HG02678 (cell line): ENCODE measurements around the gene ZNF768.
A peak's percentile ranks its signal among the peaks of the same experiment; 100 is the strongest.
"Not testable (repeated sequence)": the region's sequence is repeated elsewhere in the genome, so short reads cannot be mapped to it uniquely, and the experiment has no call there.

ENCODE experiments used
- ATAC-seq: cut with Tn5 transposase; IDR thresholded peaks from one replicate; pipeline ENCODE4 v1.9.1; 2021; ENCODE audit warnings: mild to moderate bottlenecking, moderate library complexity; ENCODE audit not compliant: unreplicated experiment

Gene ZNF768

GRCh38 chr16:30533748-30534367 lies 7.5 kb upstream of the ZNF768 start:
- peak; percentile 14 for ATAC-seq

GRCh38 chr16:30533146-30533522 lies 6.8 kb upstream of the ZNF768 start:
- no peak for ATAC-seq

- ATAC-seq: no peak
These were observed 6.1 kb upstream of the ZNF768 start for GRCh38 chr16:30532285-30533145.

DNA sequence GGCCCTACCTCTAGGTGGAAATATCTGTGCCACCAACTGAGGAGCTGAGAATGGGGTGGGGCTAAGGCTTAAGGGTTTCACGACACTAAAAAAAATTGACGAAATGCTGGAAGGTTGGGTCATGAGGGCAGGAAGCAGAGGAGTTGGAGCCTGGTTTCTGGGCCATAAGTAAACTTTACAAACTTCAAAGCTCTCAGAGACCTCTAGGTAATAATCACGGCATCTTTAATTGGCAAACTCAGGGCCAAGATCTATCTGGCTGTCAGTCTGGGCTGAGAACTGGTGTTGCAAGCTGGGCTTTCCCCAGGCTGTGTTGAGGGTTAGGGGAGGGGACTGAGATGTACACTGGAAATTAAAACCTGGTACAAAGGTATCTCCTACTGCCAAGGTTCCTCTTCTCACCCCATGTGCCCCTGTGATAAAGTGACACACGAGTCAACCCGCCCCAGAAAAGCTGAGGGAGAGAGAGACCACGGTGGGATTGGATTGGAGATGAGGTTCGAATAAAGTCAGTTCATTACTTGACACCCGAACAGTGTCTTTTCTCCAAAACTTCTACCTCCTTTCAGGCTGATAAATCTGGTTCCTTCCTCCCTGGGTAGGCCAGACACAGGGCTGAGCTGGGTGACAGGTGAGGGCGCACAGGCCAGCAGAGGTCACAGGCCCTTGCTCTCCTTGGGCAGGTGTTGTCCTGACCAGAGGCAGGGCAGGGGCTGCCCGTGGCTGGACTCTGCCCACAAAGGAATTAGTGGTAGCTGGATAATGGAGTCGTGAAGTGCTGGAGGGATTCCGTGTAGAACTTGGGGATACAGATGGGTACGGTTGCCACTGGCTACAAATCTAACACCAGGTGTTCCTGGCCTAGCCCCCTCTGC lies 4.0 kb upstream of the ZNF768 start:
- no peak for ATAC-seq

GRCh38 chr16:30528799-30529457 lies 2.6 kb upstream of the ZNF768 start:
- no peak for ATAC-seq

DNA sequence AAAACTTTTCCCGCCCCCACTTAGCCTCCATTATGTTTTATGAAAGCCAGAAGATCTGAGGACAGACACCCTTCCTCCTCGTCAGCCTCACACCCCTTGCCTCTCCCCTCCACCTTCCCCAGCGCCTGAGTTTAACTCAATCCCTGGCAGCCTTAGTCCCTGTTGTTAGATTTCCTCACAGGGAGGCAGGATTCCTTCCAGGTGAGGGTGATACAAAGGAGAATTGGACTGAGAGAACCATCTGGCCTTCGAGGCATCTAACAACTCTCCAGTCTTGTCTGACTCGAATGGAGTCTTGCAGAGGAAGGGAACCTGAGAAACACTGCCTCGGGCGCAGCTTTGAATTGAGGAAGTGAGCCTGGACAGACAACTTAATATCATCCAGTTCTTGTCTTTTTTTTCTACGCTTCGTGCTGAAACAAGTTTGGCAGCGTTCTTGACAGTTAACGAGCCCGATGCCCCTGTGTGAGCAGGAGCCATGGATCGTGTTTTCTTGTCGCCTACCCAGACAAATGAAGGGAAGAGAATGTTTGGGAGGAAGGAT lies 1.3 kb upstream of the ZNF768 start:
- ATAC-seq: no peak

GRCh38 chr16:30526823-30527634 lies 663 bp upstream of the ZNF768 start:
- peak; percentile 81 for ATAC-seq

- ATAC-seq: no peak
These were observed 576 bp downstream of the ZNF768 start for GRCh38 chr16:30525844-30526136.

- no peak for ATAC-seq
These were observed 1.5 kb downstream of the ZNF768 start for GRCh38 chr16:30524575-30525568.

DNA sequence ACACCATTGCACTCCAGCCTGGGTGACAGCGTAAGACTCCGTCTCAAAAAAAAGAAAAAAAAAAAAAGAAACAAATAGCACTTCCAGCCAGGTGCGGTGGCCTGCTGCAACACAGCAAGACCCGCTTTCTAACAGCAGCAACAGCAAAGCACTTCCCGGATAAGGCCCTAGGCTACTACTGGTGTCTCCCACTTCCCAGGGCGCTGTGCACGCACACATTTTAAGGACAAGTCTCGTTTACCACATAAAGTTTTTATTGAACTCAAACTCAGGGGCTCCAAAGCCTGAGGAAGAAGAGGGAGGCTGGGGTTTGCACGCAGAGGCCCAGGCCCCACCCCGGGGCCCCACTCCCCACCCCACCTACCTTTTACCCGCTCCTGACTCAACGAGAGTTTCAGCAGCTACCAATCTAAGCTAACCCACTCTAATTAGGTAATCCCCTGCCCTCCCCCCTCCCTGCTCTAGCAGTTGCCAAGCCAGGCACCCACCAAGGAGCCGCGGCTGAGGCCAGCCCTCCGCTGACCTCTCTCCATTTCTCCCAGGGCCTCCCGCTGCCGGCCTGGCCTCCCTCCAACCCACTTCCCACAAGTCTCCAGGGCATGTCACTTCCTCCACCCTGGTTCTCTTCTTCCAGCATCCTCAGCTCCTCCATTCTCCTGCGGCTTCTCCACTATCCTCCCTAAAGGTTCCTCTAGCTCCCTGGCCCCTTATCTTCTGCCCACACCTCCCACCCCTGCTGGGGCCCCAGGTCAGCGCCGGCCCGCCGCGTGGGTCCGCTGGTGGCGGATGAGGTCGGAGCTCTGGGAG lies 2.4 kb downstream of the ZNF768 start:
- no peak for ATAC-seq

DNA sequence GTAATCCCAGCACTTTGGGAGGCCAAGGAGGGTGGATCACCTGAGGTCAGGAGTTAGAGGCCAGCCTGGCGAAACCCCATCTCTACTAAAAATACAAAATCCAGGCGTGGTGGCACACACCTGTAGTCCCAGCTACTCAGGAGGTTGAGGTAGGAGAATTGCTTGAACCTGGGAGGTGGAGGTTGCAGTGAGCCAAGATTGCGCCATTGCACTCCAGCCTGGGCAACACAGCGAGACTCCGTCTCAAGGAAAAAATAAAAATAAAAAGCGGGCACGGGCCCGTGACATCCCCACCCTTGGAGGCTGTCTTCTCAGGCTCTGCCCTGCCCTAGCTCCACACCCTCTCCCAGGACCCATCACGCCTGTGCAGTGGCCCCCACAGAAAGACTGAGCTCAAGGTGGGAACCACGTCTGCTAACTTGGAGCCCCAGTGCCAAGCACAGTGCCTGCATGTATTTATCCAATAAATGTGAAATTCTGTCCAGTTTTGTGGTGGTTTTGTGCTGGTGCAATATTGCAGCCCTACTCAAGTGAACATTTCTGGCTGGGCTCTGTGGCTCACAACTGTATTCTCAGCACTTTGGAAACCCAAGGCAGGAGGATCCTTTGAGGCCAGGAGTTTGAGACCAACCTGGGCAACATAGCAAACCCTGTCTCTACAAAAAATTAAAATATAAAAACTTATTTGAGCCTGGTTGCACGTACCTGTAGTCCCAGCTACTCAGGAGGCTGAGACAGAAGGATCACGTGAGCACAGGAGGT lies 3.5 kb downstream of the ZNF768 start:
- ATAC-seq: not testable (repeated sequence)

DNA sequence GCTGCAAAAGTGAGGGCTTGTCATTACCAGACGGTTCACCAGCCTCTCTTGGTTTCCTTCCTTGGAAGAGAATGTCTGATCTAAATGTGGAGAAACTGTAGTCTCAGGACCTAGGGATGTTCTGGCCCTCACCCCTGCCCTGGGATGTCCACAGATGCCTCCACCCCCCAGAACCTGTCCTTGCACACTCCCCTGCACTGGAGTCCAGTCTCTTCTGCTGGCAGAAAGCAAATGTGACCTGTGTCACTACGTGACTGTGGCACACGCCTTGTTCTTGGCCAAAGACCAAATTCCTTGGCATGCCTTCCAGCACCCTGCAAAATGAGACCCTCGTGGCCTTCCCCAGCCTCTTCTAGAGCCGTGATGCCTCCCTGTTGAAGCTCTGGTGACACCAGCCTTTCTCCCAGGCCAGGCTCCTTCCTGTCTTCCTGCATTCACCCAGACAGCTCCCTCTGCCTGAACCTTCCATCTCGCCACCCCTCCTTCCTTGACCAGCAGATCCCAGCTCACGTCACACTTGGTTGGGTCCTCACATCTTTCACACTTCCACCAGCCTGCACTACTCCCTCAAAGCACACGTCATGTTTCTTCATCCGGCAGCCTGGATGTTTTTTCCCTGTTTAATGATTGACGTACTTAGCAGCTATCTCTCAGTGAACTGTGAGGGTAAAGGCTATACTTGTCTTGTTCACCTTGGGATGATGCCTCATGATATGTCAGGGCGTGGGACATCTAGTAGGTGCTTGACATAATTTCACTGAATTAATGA lies 4.3 kb downstream of the ZNF768 start:
- no peak for ATAC-seq

GRCh38 chr16:30521476-30521872 lies 4.9 kb downstream of the ZNF768 start:
- ATAC-seq: no peak

DNA sequence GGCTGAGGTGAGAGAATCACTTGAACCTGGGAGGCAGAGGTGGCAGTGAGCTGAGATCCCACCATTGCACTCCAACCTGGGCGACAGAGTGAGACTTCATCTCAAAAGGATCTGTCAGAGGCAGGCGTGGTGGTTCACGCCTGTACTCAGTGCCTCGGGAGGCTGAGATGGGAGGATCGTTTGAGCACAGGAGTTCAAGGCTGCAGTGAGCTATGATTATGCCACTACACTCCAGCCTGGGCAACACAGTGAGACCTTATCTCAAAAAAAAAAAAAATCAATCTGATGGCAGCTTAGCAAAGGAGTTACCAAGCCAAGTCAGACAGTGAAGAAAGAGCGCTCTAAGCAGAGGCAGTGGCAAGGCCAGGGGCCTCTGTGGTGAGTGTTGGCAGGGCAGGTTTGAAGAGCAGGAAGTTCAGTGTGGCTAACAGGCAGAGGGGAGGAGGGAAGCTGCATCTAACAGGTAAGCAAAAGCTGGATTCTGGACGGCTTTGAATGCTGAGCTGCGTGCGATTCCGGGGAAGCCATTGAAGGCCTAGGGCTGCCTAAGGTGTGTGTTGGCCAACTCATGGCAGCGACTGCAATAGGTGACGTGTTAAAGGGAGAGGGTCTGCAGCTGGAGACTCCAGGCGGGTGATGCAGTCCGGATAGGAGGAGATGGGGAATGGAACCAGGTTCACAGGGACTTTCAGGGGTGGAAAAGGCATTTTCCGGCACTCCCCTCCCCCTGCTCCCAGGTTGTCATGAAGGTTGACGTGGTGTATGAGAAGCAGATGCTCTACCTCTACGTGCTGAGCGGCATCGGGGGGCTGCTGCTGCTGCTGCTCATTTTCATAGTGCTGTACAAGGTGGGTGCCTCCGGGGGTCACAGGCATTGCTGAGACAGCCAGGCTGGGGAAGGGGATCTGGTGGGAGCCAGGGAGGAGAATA lies 7.0 kb downstream of the ZNF768 start:
- no peak for ATAC-seq

DNA sequence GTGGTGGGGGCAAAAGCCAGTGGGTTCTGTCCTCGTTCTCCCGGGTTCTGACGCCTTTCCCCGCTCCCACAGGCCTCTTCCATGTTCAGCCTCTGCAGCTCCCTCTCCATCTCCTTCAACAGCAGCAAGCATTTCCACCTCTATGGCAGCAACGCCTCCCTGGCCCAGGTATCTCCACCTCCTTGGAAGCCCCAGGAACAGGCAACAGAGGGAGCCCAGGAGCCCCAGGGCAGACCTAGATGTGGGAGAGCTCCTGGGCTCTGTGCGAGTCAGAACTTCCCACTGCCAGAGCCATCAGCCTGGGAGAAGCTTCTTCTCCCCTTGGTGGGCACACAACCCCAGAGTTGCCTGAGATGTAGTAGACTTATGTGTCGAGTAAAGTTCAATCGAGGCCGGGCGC lies 7.8 kb downstream of the ZNF768 start:
- ATAC-seq: no peak

DNA sequence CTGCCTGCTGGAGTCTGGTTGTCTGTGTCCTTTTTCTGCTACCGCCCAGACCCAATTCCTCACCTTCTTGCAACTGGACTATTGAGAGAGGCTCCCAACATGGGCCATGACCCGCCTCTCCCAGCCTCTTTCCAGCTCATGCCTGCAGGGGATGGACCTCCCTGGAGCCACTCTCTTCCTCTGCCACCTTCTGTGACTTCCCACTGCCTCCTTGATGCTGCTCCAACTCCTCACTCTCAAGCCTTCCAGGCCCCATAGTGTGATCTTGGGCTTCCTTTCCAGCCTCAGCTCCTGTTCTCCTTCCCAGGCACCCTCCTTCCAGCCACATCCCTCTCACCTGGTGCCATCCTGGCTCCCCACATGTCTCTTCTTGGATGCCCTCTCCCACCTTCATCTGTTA lies 11.1 kb downstream of the ZNF768 start:
- ATAC-seq: no peak
